ENCODE measurements around the gene MAG. TPM values are rescaled to one million over a fixed set of nuclear protein-coding genes. Genes with fewer than 3 reads are reported as not detected.

Gene MAG
- total and polyA plus RNA-seq, 2 of the 13 experiments (the other 11 are each of a cell fraction or from before 2014, with no cell fraction given) = 0.20 to 1.3 TPM

DNA sequence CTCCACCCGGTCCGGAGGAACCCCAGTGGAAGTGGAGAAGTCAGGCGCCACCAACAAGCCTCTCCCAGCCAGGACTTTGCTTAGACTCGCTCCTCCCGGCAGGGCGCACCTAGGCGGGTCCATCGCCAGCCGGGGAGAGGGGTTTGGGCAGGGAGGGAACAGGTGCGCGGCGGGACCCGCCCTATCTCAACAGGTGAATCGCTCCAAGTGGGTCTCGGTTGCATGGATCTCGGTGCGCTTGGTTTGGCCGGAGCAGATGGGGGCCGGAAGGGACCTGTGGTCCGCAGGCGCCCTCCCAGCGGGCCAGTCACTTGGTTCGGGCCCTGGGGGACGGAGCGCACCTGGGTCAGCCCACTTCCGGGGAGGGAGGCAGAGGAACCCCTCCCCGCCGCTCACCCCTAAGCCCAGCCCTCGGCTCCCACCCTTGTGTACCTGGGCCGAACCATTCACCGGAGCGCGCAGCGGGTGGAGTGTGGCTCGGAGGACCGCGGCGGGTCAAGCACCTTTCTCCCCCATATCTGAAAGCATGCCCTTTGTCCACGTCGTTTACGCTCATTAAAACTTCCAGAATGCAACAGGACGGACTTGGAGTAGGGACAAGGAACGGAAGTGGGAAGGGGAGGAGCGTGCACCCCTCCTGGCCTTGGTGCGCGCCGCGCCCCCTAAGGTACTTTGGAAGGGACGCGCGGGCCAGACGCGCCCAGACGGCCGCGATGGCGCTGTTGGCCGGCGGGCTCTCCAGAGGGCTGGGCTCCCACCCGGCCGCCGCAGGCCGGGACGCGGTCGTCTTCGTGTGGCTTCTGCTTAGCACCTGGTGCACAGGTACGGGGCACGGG, 43.4 kb upstream of the MAG start, which contains the start of gene LSR (continued):
- TF ChIP-seq, protein P1, sequence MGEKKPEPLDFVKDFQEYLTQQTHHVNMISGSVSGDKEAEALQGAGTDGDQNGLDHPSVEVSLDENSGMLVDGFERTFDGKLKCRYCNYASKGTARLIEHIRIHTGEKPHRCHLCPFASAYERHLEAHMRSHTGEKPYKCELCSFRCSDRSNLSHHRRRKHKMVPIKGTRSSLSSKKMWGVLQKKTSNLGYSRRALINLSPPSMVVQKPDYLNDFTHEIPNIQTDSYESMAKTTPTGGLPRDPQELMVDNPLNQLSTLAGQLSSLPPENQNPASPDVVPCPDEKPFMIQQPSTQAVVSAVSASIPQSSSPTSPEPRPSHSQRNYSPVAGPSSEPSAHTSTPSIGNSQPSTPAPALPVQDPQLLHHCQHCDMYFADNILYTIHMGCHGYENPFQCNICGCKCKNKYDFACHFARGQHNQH (CRISPR knock-in tag; IDR thresholded peaks at IDR 0.05) = peak; percentile 71
- TF ChIP-seq ZNF569 (CRISPR knock-in tag; IDR thresholded peaks at IDR 0.05; ENCODE audit: borderline replicate concordance) (0 out of 2 replicates have a peak, but pooled peaks have one; percentile 71), ZNF530 (CRISPR knock-in tag; IDR thresholded peaks at IDR 0.05; ENCODE audit: low read depth) (0 out of 2 replicates have a peak, but pooled peaks have one; percentile 14), SOX5 (CRISPR knock-in tag; IDR thresholded peaks at IDR 0.05; ENCODE audit: borderline replicate concordance) (no peak), ZNF263 (CRISPR knock-in tag; IDR thresholded peaks at IDR 0.05) (peak; percentile 79), ZFP1 (CRISPR knock-in tag; IDR thresholded peaks at IDR 0.05) (no peak), MED13 (CRISPR knock-in tag; IDR thresholded peaks at IDR 0.05) (peak; percentile 63; the same call in 1 of the 2 replicates)
- TF ChIP-seq, protein P2, sequence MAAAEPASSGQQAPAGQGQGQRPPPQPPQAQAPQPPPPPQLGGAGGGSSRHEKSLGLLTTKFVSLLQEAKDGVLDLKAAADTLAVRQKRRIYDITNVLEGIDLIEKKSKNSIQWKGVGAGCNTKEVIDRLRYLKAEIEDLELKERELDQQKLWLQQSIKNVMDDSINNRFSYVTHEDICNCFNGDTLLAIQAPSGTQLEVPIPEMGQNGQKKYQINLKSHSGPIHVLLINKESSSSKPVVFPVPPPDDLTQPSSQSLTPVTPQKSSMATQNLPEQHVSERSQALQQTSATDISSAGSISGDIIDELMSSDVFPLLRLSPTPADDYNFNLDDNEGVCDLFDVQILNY (CRISPR knock-in tag; conservative IDR thresholded peaks at IDR 0.05) = peak; percentile 69; the same call in 1 of the 2 replicates
- TF ChIP-seq, protein P3, sequence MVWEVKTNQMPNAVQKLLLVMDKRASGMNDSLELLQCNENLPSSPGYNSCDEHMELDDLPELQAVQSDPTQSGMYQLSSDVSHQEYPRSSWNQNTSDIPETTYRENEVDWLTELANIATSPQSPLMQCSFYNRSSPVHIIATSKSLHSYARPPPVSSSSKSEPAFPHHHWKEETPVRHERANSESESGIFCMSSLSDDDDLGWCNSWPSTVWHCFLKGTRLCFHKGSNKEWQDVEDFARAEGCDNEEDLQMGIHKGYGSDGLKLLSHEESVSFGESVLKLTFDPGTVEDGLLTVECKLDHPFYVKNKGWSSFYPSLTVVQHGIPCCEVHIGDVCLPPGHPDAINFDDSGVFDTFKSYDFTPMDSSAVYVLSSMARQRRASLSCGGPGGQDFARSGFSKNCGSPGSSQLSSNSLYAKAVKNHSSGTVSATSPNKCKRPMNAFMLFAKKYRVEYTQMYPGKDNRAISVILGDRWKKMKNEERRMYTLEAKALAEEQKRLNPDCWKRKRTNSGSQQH (CRISPR knock-in tag; IDR thresholded peaks at IDR 0.05; ENCODE audit: low read depth) = peak; percentile 66
- TF ChIP-seq, protein P4, sequence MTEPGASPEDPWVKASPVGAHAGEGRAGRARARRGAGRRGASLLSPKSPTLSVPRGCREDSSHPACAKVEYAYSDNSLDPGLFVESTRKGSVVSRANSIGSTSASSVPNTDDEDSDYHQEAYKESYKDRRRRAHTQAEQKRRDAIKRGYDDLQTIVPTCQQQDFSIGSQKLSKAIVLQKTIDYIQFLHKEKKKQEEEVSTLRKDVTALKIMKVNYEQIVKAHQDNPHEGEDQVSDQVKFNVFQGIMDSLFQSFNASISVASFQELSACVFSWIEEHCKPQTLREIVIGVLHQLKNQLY (CRISPR knock-in tag; IDR thresholded peaks at IDR 0.05) = peak; percentile 68
- TF ChIP-seq, protein P5, sequence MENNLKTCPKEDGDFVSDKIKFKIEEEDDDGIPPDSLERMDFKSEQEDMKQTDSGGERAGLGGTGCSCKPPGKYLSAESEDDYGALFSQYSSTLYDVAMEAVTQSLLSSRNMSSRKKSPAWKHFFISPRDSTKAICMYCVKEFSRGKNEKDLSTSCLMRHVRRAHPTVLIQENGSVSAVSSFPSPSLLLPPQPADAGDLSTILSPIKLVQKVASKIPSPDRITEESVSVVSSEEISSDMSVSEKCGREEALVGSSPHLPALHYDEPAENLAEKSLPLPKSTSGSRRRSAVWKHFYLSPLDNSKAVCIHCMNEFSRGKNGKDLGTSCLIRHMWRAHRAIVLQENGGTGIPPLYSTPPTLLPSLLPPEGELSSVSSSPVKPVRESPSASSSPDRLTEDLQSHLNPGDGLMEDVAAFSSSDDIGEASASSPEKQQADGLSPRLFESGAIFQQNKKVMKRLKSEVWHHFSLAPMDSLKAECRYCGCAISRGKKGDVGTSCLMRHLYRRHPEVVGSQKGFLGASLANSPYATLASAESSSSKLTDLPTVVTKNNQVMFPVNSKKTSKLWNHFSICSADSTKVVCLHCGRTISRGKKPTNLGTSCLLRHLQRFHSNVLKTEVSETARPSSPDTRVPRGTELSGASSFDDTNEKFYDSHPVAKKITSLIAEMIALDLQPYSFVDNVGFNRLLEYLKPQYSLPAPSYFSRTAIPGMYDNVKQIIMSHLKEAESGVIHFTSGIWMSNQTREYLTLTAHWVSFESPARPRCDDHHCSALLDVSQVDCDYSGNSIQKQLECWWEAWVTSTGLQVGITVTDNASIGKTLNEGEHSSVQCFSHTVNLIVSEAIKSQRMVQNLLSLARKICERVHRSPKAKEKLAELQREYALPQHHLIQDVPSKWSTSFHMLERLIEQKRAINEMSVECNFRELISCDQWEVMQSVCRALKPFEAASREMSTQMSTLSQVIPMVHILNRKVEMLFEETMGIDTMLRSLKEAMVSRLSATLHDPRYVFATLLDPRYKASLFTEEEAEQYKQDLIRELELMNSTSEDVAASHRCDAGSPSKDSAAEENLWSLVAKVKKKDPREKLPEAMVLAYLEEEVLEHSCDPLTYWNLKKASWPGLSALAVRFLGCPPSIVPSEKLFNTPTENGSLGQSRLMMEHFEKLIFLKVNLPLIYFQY (CRISPR knock-in tag; IDR thresholded peaks at IDR 0.05; ENCODE audit: borderline replicate concordance) = no peak; the same call in none of the 2 replicates
- TF ChIP-seq, protein P6, sequence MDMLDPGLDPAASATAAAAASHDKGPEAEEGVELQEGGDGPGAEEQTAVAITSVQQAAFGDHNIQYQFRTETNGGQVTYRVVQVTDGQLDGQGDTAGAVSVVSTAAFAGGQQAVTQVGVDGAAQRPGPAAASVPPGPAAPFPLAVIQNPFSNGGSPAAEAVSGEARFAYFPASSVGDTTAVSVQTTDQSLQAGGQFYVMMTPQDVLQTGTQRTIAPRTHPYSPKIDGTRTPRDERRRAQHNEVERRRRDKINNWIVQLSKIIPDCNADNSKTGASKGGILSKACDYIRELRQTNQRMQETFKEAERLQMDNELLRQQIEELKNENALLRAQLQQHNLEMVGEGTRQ (IDR thresholded peaks at IDR 0.05; ENCODE audit: low read depth, low read length) = no peak
- TF ChIP-seq, protein P6 (CRISPR knock-in tag; IDR thresholded peaks at IDR 0.05; ENCODE audit: borderline replicate concordance) = no peak
- TF ChIP-seq, protein P7, sequence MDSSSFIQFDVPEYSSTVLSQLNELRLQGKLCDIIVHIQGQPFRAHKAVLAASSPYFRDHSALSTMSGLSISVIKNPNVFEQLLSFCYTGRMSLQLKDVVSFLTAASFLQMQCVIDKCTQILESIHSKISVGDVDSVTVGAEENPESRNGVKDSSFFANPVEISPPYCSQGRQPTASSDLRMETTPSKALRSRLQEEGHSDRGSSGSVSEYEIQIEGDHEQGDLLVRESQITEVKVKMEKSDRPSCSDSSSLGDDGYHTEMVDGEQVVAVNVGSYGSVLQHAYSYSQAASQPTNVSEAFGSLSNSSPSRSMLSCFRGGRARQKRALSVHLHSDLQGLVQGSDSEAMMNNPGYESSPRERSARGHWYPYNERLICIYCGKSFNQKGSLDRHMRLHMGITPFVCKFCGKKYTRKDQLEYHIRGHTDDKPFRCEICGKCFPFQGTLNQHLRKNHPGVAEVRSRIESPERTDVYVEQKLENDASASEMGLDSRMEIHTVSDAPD (CRISPR knock-in tag; IDR thresholded peaks at IDR 0.05) = peak; percentile 67; the same call in 1 of the 2 replicates
